ENCODE measurements around the gene ONECUT2.
A peak's percentile ranks its signal among the peaks of the same experiment; 100 is the strongest.

The ONECUT2 gene

DNA sequence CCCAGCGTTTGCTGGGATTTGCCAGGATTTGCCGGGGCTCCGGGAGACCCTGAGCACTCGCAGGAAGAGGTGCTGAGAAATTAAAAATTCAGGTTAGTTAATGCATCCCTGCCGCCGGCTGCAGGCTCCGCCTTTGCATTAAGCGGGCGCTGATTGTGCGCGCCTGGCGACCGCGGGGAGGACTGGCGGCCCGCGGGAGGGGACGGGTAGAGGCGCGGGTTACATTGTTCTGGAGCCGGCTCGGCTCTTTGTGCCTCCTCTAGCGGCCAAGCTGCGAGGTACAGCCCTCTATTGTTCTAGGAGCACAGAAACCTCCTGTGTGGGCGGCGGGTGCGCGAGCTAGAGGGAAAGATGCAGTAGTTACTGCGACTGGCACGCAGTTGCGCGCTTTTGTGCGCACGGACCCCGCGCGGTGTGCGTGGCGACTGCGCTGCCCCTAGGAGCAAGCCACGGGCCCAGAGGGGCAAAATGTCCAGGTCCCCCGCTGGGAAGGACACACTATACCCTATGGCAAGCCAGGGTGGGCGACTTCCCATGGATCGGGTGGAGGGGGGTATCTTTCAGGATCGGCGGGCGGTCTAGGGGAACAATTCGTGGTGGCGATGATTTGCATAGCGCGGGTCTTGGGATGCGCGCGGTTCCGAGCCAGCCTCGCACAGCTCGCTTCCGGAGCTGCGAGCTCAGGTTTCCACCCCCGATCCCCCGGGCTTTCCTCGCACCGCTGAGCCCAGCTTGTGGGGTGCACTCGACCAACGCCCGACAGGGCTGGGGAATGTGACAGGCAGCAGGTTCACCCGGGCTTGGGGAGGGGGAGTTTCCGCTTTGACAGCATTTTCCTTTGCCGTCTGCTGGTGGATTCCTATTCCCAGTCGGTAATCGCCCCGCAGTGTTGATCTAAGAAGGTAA lies 2.8 kb downstream of the ONECUT2 start:
- peak overlapping the region; percentile 18 for H3K4me3 ChIP-seq (ENCODE audit: low read length)
- TF ChIP-seq, protein P1, sequence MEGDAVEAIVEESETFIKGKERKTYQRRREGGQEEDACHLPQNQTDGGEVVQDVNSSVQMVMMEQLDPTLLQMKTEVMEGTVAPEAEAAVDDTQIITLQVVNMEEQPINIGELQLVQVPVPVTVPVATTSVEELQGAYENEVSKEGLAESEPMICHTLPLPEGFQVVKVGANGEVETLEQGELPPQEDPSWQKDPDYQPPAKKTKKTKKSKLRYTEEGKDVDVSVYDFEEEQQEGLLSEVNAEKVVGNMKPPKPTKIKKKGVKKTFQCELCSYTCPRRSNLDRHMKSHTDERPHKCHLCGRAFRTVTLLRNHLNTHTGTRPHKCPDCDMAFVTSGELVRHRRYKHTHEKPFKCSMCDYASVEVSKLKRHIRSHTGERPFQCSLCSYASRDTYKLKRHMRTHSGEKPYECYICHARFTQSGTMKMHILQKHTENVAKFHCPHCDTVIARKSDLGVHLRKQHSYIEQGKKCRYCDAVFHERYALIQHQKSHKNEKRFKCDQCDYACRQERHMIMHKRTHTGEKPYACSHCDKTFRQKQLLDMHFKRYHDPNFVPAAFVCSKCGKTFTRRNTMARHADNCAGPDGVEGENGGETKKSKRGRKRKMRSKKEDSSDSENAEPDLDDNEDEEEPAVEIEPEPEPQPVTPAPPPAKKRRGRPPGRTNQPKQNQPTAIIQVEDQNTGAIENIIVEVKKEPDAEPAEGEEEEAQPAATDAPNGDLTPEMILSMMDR (conservative IDR thresholded peaks at IDR 0.05; ENCODE audit: low read length): peak; percentile 56
- peak; percentile 35 for DNase-seq (ENCODE audit: low read depth)

DNA sequence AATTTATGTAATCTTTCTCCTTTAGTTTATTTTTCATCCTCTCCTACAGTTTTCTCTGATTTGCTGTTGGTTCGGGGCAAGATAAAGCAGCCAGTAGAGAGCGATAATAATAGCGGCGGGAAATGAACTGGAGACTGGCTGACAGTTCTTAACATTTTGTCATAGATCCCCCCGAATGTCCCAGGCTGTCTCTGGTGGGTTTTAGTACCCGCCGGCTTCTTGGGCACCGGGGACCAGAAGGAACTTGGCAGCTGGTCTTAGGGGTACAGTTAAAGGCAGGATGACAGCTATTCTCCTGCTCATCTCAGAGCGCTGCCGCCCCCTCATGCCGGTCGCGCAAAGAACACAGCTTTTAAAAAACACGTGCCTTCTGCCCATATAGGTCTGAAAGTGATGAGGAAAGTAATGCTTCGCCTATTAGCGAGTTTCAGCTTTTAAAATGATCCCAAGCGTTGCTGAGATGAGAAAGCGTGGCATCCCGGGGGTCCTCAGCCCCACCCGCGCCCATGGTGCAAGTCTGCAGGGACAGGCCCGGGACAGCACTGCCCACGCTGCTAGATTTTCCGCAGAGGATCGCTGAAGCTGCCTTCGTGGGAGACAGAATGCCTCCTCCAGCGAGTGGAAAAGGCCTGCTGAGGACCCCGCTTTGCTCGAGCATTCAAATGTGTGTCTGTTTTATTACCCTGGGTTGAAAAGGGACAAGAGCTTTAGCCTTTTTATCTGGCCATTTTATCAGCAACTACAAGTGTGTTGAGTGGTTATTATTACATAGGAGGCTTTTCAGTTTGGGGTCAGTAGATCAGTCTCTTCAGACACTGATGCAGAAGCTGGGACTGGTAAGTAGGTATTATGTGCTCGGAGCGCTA lies 3.8 kb downstream of the ONECUT2 start:
- TF ChIP-seq, protein P1 (conservative IDR thresholded peaks at IDR 0.05; ENCODE audit: low read length): no peak
- no peak for DNase-seq (ENCODE audit: low read depth)
- no peak overlapping the region for H3K4me3 ChIP-seq (ENCODE audit: low read length)

DNA sequence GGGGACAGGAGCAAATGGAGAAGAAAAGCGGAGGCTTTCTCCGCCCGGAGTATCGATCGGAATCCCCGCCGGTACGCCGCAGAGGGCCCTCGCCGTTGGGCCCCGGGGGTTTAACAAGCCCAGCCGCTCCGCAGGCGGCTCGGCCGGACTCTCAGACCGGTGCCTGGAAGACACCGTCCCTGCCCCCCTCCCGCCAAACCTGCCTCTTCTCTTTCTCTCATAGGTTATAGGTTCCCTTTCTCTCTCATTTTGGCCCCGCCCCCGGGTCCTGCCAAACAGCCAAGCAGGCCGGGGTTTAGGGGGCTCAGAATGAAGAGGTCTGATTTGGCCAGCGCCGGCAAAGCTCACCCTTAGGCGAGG lies 4.4 kb downstream of the ONECUT2 start:
- H3K4me3 ChIP-seq (ENCODE audit: low read length): no peak overlapping the region
- TF ChIP-seq, protein P1 (conservative IDR thresholded peaks at IDR 0.05; ENCODE audit: low read length): no peak
- no peak for DNase-seq (ENCODE audit: low read depth)

DNA sequence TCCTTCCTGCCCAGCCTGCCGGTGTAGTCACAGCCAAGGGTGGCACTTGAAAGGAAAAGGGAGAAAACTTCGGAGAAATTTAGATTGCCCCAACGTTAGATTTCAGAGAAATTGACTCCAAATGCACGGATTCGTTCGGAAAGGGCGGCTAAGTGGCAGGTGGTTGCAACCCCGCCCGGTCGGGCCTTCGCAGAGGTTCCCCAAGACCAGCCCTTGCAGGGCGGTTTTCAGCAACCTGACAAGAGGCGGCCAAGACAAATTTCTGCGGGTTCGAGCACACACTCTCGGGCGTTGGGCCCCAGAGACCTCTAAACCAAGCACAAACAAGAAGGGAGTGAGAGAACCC lies 4.8 kb downstream of the ONECUT2 start:
- no peak for DNase-seq (ENCODE audit: low read depth)
- H3K4me3 ChIP-seq (ENCODE audit: low read length): no peak overlapping the region
- TF ChIP-seq, protein P1 (conservative IDR thresholded peaks at IDR 0.05; ENCODE audit: low read length): no peak

DNA sequence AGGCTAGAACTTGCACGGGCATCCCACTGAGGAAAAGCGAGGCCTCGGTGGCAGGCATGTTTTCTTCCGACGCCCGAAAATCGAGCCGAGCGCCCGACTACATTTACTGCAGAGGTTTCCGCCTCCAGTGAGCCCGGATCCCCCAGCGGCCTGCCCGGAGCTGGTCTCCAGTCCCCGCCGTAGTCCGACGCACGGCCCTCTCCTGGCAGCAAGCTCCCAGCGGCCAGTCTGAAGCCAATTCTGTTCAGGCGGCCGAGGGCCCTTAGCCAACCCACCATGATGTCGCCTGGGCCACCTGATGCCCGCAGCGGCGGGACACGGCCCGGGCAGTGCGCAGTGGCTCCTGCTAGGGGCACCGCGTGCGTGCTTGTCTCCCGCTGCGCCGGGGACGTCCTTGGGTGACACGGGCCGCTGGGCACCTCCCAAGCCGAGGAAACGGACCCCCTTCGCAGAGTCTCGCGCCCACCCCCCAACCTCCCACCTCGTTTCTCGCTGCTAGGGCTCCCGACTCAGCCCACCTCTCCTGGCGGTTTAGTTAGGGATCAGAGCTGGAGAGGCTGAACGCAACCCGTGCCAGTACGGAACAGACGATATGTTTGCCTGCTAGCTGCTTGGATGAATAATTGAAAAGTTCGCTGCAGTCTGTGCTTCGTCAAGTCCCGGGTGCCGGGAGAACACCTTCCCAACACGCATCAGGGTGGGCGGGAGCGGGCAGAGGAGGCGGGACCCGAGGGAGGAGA lies 5.3 kb downstream of the ONECUT2 start:
- H3K4me3 ChIP-seq (ENCODE audit: low read length): no peak overlapping the region
- no peak for DNase-seq (ENCODE audit: low read depth)
- TF ChIP-seq, protein P1 (conservative IDR thresholded peaks at IDR 0.05; ENCODE audit: low read length): no peak

DNA sequence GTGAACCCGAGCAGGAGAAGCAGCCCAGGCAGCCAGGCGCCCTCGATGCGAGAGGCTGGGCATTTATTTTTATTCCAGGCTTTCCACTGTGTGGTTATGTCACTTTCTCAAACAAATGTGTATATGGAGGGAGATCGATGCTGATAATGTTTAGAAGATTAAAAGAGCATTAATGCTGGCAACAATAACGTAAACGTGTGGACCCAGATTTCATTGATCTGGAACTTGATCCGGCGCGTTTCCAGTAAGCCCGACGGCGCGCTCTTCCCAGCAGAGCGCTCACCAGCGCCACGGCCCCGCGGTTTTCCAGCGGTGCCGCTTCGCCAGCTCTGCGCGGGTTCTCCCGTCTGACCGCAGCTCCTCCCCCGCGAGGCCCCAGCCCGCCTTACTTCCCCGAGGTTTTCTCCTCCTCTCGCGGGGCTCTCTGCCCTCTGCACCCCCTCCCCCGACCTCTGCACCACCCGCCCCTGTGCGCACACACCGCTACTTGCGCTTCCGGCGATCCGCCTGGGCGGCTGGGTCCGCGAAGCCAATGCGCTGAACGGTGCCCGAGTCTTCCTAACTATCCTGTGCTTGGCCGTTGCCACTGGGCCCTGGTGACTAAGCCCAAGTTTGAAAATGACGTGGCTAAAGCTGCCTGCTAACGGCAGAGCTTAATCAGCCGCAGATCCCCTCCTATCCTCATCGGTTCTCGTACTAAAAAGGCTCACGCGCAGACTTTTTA lies 6.1 kb downstream of the ONECUT2 start:
- TF ChIP-seq, protein P1 (conservative IDR thresholded peaks at IDR 0.05; ENCODE audit: low read length): no peak
- peak overlapping the region; percentile 22 for H3K4me3 ChIP-seq (ENCODE audit: low read length)
- peak; percentile 15 for DNase-seq (ENCODE audit: low read depth)
